Mucosa of rectum (tissue), 2 donors: ENCODE data around the gene BAIAP2.

Experiments used
- H3K27ac ChIP-seq, 2 donors: one replicate each; pipeline ENCODE4 v1.7.0; 2013; ENCODE audit warnings: inconsistent platforms in 2 of 2, low read depth in 2 of 2, low read length in 2 of 2
- H3K27me3 ChIP-seq, 2 donors: one replicate each; pipeline ENCODE4 v1.7.0; 2013; ENCODE audit warnings: low read length in 2 of 2; ENCODE audit not compliant: control insufficient read depth in 2 of 2, insufficient read depth in 2 of 2
- H3K36me3 ChIP-seq, 2 donors: one replicate each; pipeline ENCODE4 v1.7.0; 2013; ENCODE audit warnings: low read length in 2 of 2; ENCODE audit not compliant: control insufficient read depth in 2 of 2, insufficient read depth in 2 of 2
- H3K4me1 ChIP-seq, 2 donors: one replicate each; pipeline ENCODE4 v1.7.0; 2013; ENCODE audit warnings: low read length in 2 of 2, mild to moderate bottlenecking in 1 of 2; ENCODE audit not compliant: control insufficient read depth in 2 of 2, insufficient read depth in 2 of 2
- H3K4me3 ChIP-seq, 2 donors: one replicate each; pipeline ENCODE4 v1.7.0; 2013; ENCODE audit warnings: low read length in 2 of 2
- H3K9ac ChIP-seq, 2 donors: one replicate each; pipeline ENCODE4 v1.7.0; 2013; ENCODE audit warnings: low read length in 2 of 2, low read depth in 1 of 2, mild to moderate bottlenecking in 1 of 2
- H3K9me3 ChIP-seq, 2 donors: one replicate each; pipeline ENCODE4 v1.7.0; 2013; ENCODE audit warnings: low read length in 2 of 2; ENCODE audit not compliant: control insufficient read depth in 2 of 2
- donor health status: healthy.
- donor health status: Normal muscosa, but diverticular disease.

The BAIAP2 gene

GRCh38 chr17:81021531-81022343, 13.2 kb upstream of the BAIAP2 start:
- Histone ChIP-seq H3K27ac (peak overlapping the region; percentile 75 to 77), H3K27me3 (peaks cover 4 to 6% of the 10 kb centered on the region in 2 donors), H3K36me3 (no peaks in the 10 kb centered on the region), H3K4me1 (peaks cover 22 to 33% of the 10 kb centered on the region in 2 donors), H3K9me3 (no peaks in the 10 kb centered on the region), H3K9ac (peak overlapping the region; percentile 49 to 75), H3K4me3 (no peak overlapping the region)

- H3K27me3 ChIP-seq = peaks cover 7 to 8% of the 10 kb centered on the region in 2 donors
- no peaks in the 10 kb centered on the region for H3K9me3 ChIP-seq
- no peaks in the 10 kb centered on the region for H3K36me3 ChIP-seq
- H3K4me3 ChIP-seq = no peak overlapping the region
- no peak overlapping the region for H3K9ac ChIP-seq
- H3K4me1 ChIP-seq = peaks cover 22 to 33% of the 10 kb centered on the region in 2 donors
- no peak overlapping the region for H3K27ac ChIP-seq
Observed at GRCh38 chr17:81022344-81022676, 12.6 kb upstream of the BAIAP2 start.

GRCh38 chr17:81025065-81025740, 9.7 kb upstream of the BAIAP2 start:
- H3K27me3 ChIP-seq = peaks cover 15 to 16% of the 10 kb centered on the region in 2 donors
- no peak overlapping the region for H3K27ac ChIP-seq

GRCh38 chr17:81025741-81026129, 9.2 kb upstream of the BAIAP2 start:
- H3K27ac ChIP-seq = peak overlapping the region in 1 of 2 donors; percentile 26
- H3K9me3 ChIP-seq = no peaks in the 10 kb centered on the region
- no peak overlapping the region for H3K9ac ChIP-seq
- peaks cover 10 to 23% of the 10 kb centered on the region in 2 donors for H3K4me1 ChIP-seq
- no peak overlapping the region for H3K4me3 ChIP-seq
- H3K36me3 ChIP-seq = no peaks in the 10 kb centered on the region
- peaks cover 15 to 16% of the 10 kb centered on the region in 2 donors for H3K27me3 ChIP-seq

More at GRCh38 chr17:81025065-81025740, 9.7 kb upstream of the BAIAP2 start:
- H3K9me3 ChIP-seq = no peaks in the 10 kb centered on the region
- no peaks in the 10 kb centered on the region for H3K36me3 ChIP-seq
- peaks cover 11 to 23% of the 10 kb centered on the region in 2 donors for H3K4me1 ChIP-seq
- no peak overlapping the region for H3K4me3 ChIP-seq
- H3K9ac ChIP-seq = no peak overlapping the region

DNA sequence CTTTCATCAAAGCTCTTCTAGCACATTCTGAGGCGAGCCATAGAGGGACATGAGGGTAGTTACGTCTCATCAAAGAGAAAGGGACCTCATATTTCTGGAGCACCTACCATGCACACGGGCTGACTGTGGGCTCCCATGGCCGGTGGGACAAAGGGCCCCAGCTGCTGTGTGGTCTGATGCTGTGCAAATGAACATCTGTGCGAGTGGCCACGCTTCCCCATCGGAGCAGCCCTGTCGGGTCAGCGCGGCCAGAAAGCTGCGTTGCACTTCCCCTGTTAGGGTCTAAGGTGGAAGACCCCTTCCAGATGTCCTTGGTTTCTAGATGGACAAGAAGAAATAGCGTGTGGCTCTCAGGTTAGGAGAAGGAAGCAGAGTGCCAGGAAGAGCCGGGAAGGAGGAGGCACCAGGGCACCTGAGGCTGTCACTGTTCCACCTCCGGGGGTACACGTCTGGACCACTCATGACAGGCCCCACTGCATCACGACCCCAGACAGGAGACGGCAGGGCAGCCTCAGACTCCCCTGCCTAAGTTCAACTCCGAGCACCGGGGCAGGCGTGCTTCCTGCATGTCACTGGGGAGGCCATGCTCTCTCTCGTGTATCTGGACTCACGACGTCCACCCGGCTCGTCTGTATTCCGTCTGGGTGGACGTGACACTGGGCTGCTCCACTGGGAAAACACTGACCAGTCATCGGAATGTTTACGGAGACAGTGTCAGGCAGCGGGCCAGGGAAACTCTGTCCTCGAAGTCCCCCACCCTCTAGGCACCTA, 8.5 kb upstream of the BAIAP2 start:
- no peaks in the 10 kb centered on the region for H3K36me3 ChIP-seq
- H3K27me3 ChIP-seq = peaks cover 15 to 16% of the 10 kb centered on the region in 2 donors
- H3K9me3 ChIP-seq = no peaks in the 10 kb centered on the region
- H3K4me3 ChIP-seq = no peak overlapping the region
- H3K27ac ChIP-seq = no peak overlapping the region
- peaks cover 9 to 22% of the 10 kb centered on the region in 2 donors for H3K4me1 ChIP-seq
- no peak overlapping the region for H3K9ac ChIP-seq

DNA sequence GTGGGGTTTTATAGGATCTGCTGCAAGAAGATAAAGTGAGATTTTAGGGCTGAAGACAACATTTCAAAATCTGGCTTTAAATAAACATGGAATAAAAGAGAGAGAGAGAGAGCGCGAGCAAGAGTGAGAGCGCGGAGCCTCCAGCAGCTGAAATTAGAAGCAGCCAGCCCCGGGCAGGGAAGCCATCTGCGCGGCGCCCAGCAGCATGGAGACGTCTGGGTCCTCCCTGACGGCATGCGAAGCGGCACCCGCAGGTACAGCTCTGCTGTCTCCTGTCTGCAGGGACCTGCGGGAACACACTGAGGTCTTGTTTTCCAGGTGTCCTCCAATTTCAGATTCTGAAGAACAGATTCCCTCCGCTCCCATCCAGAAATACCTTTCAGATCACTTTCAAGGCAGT, 7.9 kb upstream of the BAIAP2 start:
- Histone ChIP-seq H3K9ac (no peak overlapping the region), H3K36me3 (no peaks in the 10 kb centered on the region), H3K4me1 (peaks cover 11 to 24% of the 10 kb centered on the region in 2 donors), H3K9me3 (no peaks in the 10 kb centered on the region), H3K4me3 (no peak overlapping the region), H3K27me3 (peaks cover 15 to 16% of the 10 kb centered on the region in 2 donors), H3K27ac (no peak overlapping the region)

DNA sequence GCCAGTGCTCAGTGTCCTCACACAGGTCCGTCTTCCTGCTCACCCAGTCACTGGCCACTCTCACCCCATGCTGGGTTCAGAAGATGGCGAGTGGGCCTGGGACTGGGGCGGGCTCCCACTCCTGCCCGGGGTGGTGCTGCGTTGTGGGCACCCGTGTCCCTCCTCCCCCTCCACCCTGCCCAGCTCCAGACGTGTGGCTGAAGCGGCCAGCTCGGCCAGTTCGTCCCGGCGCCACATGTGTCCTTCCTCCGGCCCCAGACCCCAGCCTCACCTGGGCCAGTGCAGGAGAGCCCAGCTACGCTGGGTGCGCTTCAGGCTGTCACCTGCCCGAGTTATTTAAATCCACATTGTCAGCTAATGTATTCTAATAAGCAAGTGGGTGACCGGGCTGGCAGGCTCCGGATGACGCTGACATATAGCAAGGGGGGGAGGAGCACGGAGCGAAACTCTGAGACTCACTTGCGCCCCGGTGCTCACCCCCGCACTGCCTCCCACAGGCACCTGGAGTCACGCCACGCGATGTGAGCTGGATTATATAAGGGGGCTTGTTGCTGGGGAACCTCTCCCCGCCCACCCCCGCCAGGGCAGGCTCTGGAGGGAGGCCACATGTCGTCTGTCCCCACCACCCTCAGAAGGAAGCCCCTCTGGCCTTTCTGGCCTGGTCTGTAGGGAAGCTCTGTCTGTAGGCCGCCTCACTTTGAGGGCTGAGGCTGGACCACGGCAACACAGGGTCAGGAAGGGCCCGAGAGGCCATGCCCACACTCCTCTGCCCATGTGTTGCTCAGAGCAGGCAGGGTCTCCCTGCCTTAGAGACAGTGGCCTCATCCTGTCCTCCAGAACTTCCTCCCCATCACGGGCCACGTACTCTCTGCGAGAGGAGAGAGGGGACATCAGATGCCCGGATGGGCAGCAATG, 7.1 kb upstream of the BAIAP2 start:
- Histone ChIP-seq H3K9ac (no peak overlapping the region), H3K36me3 (peaks cover 0 to 2% of the 10 kb centered on the region in 2 donors), H3K27me3 (peaks cover 15 to 16% of the 10 kb centered on the region in 2 donors), H3K4me3 (no peak overlapping the region), H3K4me1 (peaks cover 14 to 27% of the 10 kb centered on the region in 2 donors), H3K27ac (no peak overlapping the region), H3K9me3 (no peaks in the 10 kb centered on the region)

- Histone ChIP-seq H3K9ac (no peak overlapping the region), H3K4me1 (peaks cover 16 to 26% of the 10 kb centered on the region in 2 donors), H3K27me3 (peaks cover 15 to 16% of the 10 kb centered on the region in 2 donors), H3K9me3 (no peaks in the 10 kb centered on the region), H3K36me3 (peaks cover 0 to 2% of the 10 kb centered on the region in 2 donors), H3K4me3 (no peak overlapping the region), H3K27ac (no peak overlapping the region)
Observed at GRCh38 chr17:81028506-81028858, 6.5 kb upstream of the BAIAP2 start.

GRCh38 chr17:81029859-81030258, 5.1 kb upstream of the BAIAP2 start:
- Histone ChIP-seq H3K4me1 (peaks cover 21 to 31% of the 10 kb centered on the region in 2 donors), H3K9ac (no peak overlapping the region), H3K9me3 (no peaks in the 10 kb centered on the region), H3K4me3 (no peak overlapping the region), H3K36me3 (peaks cover 0 to 2% of the 10 kb centered on the region in 2 donors), H3K27me3 (peaks cover 15 to 16% of the 10 kb centered on the region in 2 donors), H3K27ac (no peak overlapping the region)
